ENCODE data around the gene COLEC11. TPM values are rescaled to one million over a fixed set of nuclear protein-coding genes. Genes with fewer than 3 reads are reported as not detected.

Gene COLEC11
- polyA plus RNA-seq, 1 experiment, result 0.15 TPM

DNA sequence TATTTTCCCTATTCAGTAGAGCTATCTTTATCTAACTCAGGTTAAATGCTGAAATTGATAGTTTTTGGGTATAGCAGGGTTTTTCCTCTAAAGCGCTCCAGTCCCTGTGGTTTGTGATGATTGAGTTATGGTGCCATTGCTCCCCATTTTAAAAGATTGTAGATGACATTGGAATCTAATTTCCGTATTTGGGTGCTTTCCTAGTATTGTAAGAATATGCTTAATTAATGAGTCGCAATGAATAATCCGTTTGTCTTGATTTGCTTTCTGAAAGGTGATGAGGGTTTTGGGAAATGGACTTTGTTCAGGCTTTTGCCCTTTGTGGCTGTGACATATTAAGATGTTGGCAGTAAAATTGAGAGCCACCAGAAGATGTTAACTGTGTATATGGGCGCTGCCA is 15.9 kb upstream of the COLEC11 start:
- no peak for DNase-seq (ENCODE audit: low read depth)
- Histone ChIP-seq H3K27me3 (ENCODE audit: control insufficient read depth, insufficient read depth, low read length) (no peaks in the 10 kb centered on the region), H3K36me3 (ENCODE audit: control insufficient read depth, insufficient read depth, low read length) (peaks cover 19% of the 10 kb centered on the region), H3K4me3 (ENCODE audit: low read depth, low read length) (no peak overlapping the region)
- CTCF ChIA-PET, result no interaction called here
- POLR2A ChIA-PET, result no interaction called here
- TF ChIP-seq, protein P1, sequence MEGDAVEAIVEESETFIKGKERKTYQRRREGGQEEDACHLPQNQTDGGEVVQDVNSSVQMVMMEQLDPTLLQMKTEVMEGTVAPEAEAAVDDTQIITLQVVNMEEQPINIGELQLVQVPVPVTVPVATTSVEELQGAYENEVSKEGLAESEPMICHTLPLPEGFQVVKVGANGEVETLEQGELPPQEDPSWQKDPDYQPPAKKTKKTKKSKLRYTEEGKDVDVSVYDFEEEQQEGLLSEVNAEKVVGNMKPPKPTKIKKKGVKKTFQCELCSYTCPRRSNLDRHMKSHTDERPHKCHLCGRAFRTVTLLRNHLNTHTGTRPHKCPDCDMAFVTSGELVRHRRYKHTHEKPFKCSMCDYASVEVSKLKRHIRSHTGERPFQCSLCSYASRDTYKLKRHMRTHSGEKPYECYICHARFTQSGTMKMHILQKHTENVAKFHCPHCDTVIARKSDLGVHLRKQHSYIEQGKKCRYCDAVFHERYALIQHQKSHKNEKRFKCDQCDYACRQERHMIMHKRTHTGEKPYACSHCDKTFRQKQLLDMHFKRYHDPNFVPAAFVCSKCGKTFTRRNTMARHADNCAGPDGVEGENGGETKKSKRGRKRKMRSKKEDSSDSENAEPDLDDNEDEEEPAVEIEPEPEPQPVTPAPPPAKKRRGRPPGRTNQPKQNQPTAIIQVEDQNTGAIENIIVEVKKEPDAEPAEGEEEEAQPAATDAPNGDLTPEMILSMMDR (IDR thresholded peaks at IDR 0.05; ENCODE audit: insufficient read depth, low read depth, low read length), result no peak

DNA sequence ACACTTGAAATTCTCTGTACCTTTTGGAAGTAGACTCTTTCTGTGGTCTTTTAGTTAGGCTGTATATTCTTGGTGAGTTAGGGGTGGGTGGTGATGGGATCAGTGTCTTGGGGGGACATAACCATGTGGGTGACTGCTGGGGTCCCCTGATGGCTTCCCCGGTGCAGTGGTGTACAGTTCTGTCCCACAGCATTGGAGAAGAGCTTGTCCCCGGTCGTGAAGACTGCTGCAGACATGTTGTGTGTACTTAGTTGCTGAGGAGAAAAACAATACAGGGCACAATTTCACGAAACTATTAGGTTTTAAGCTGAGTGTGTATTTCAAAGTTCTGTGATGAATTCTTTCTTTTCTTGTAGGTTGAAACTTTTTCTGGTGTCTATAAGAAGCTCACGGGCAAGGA is 14.5 kb upstream of the COLEC11 start:
- ChIA-PET CTCF (no interaction called here), POLR2A (no interaction called here)
- no peak for DNase-seq (ENCODE audit: low read depth)
- H3K27me3 ChIP-seq (ENCODE audit: control insufficient read depth, insufficient read depth, low read length), result no peaks in the 10 kb centered on the region
- TF ChIP-seq, protein P1 (IDR thresholded peaks at IDR 0.05; ENCODE audit: insufficient read depth, low read depth, low read length), result no peak
- peaks cover 22% of the 10 kb centered on the region for H3K36me3 ChIP-seq (ENCODE audit: control insufficient read depth, insufficient read depth, low read length)
- H3K4me3 ChIP-seq (ENCODE audit: low read depth, low read length), result no peak overlapping the region

DNA sequence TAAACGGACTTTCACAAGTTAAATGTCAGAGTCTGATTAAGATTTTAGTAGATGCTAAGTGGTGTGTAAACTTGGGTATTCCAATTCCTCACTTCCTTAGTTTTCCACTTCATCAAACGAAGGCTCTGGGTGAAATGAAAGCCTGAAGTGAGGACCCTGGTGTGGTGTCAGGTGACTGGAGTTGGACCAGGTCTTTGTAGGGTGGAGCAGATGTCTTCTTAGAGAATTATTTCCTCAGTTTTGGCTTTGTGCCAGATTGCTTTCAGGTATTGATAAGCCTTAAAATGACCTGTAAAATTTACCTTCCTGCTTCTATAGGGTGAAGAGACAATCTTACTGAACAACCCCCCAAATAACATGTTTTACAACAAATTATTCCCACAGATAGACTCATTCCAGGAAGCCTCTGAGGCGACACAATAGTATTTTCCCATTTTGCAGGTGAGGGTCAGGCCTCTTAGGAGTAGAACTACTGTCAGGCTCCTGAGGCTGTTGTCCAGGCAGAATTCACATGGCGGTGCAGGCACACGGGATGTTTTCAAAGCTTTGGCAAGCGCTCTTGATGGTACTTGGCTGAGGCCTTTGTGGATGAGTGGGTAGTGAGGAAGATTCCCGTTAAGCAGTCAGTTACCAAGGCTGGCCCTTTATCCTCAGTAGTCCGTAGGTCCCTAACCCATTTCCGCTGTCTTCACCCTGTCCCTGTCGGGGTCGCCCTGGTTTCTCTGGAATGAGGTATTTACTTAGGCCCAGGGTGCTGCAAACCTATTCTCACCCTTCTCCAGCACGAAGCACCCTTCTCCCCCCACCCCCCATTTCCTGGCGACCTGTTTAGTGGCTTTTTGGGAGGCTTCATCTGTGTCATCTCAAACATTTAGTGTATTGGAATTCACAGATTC is 13.3 kb upstream of the COLEC11 start:
- TF ChIP-seq, protein P1 (IDR thresholded peaks at IDR 0.05; ENCODE audit: insufficient read depth, low read depth, low read length), result no peak
- ChIA-PET POLR2A (no interaction called here), CTCF (no interaction called here)
- Histone ChIP-seq H3K36me3 (ENCODE audit: control insufficient read depth, insufficient read depth, low read length) (peaks cover 23% of the 10 kb centered on the region), H3K4me3 (ENCODE audit: low read depth, low read length) (no peak overlapping the region), H3K27me3 (ENCODE audit: control insufficient read depth, insufficient read depth, low read length) (no peaks in the 10 kb centered on the region)
- DNase-seq (ENCODE audit: low read depth), result no peak

DNA sequence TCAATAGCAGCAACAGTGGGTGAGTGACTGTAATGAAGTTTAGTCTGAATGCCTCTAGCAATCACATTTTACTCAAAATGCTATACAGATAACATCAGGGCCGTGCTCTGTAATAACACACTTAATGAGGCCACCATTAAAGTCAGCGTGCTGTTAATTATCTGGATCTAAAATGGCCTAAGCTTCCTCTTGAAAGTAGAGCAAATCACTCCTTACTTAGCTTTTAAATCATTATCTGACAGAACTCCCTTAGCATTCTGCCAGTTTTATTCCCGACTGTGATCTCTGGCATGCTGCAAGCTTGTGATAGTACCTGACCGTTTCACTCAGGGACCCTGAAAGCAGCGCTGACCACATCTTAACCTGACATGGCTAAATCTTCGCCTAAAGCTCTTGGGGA is 10.8 kb upstream of the COLEC11 start:
- Histone ChIP-seq H3K27me3 (ENCODE audit: control insufficient read depth, insufficient read depth, low read length) (no peaks in the 10 kb centered on the region), H3K36me3 (ENCODE audit: control insufficient read depth, insufficient read depth, low read length) (peaks cover 15% of the 10 kb centered on the region), H3K4me3 (ENCODE audit: low read depth, low read length) (no peak overlapping the region)
- CTCF ChIA-PET, result no interaction called here
- POLR2A ChIA-PET, result no interaction called here
- TF ChIP-seq, protein P1 (IDR thresholded peaks at IDR 0.05; ENCODE audit: insufficient read depth, low read depth, low read length), result no peak
- no peak for DNase-seq (ENCODE audit: low read depth)

DNA sequence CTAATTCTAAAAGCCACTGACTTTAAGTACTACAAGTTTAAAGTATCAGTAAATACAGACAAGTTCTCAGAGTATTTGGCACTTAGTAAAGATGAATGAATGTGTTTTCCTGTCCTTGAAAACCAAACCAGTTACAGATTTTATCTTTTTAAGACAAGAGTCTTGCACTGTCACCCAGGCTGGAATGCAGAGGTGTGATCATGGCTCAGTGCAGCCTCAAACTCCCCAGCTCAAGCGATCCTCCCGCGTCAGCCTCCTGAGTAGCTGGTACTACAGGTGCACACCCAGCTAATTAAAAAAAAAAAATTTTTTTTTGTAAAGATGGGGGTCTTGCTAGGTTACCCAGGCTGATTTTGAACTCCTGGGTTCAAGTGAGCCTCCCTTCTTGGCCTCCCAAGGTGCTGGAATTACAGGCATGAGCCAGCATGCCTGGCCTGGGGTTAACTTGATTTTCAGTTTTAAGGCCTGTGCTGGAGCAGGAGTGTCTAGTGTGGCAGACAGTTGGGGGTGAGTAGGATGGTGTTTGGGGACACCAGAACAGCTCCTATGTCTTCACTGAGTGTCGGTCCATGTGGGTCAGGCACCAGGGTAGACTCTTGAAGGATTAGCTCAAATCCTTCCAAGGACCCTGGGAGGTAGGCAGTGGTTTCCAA is 10.2 kb upstream of the COLEC11 start:
- TF ChIP-seq, protein P1 (IDR thresholded peaks at IDR 0.05; ENCODE audit: insufficient read depth, low read depth, low read length), result no peak
- Histone ChIP-seq H3K36me3 (ENCODE audit: control insufficient read depth, insufficient read depth, low read length) (peaks cover 13% of the 10 kb centered on the region), H3K4me3 (ENCODE audit: low read depth, low read length) (no peak overlapping the region), H3K27me3 (ENCODE audit: control insufficient read depth, insufficient read depth, low read length) (no peaks in the 10 kb centered on the region)
- ChIA-PET POLR2A (no interaction called here), CTCF (interaction anchor here (0.8 to 1.1 kb wide), 2 partner anchors 9 to 65 kb away, joined by 4 to 5 read pairs; no protein-coding TSS in a partner anchor)
- DNase-seq (ENCODE audit: low read depth), result no peak

Measured in BJ (cell line).